Thymus (tissue), 11 donors: ENCODE measurements around the gene RABGAP1. TPM values are rescaled to one million over a fixed set of nuclear protein-coding genes. Genes with fewer than 3 reads are reported as not detected.

Source experiments
- DNase-seq, 9 donors: peaks; one replicate each; pipeline ENCODE4 v3.0.0-alpha.2; 2013; ENCODE audit warnings: low spot score in 9 of 9, low read depth in 6 of 9, missing footprints in 1 of 9
- H3K27ac ChIP-seq, 2 donors: one replicate each; pipeline ENCODE4 v1.5.1; 2013; ENCODE audit warnings: control low read depth in 1 of 2, low read depth in 1 of 2, low read length in 1 of 2, mild to moderate bottlenecking in 1 of 2, moderate library complexity in 1 of 2
- H3K27me3 ChIP-seq, 2 donors: one replicate each; pipeline ENCODE4 v1.5.1; 2013; ENCODE audit warnings: low read length in 1 of 2; ENCODE audit not compliant: control insufficient read depth in 2 of 2, insufficient read depth in 1 of 2
- H3K36me3 ChIP-seq, 2 donors: one replicate each; pipeline ENCODE4 v1.5.1; 2013; ENCODE audit warnings: low read length in 1 of 2, mild to moderate bottlenecking in 1 of 2, moderate library complexity in 1 of 2; ENCODE audit not compliant: control insufficient read depth in 2 of 2, insufficient read depth in 2 of 2
- H3K4me1 ChIP-seq, 2 donors: one replicate each; pipeline ENCODE4 v1.5.1; 2013; ENCODE audit warnings: low read length in 2 of 2; ENCODE audit not compliant: control insufficient read depth in 2 of 2, insufficient read depth in 2 of 2
- H3K4me3 ChIP-seq, 2 donors: one replicate each; pipeline ENCODE4 v1.5.1; 2013; ENCODE audit warnings: low read length in 2 of 2, control low read depth in 1 of 2, mild to moderate bottlenecking in 1 of 2
- H3K9me3 ChIP-seq, 2 donors: one replicate each; pipeline ENCODE4 v1.5.1; 2013; ENCODE audit warnings: low read length in 1 of 2, mild to moderate bottlenecking in 1 of 2; ENCODE audit not compliant: control insufficient read depth in 2 of 2, insufficient read depth in 1 of 2
- WGBS: extraction: QIAGEN DNeasy Blood & Tissue Kit; methylation state at CpG from one replicate; pipeline ENCODE4 v1.1.7; 2013; 5-methylcytosine and 5-hydroxymethylcytosine counted together
- polyA plus RNA-seq: library from polyadenylated mRNA; stranded (reverse); fragments of 200-250 nt; gene quantifications from one replicate; pipeline ENCODE4 v1.2.3, GENCODE V29; 2013
- total RNA-seq: library from RNA; stranded (reverse); fragments of 120-200 nt; gene quantifications from one replicate; pipeline ENCODE4 v1.2.4, GENCODE V29; 2013
- donor health status: healthy.

RABGAP1 gene
- total and polyA plus RNA-seq, 2 donors = 17.4 to 18.1 TPM

DNA sequence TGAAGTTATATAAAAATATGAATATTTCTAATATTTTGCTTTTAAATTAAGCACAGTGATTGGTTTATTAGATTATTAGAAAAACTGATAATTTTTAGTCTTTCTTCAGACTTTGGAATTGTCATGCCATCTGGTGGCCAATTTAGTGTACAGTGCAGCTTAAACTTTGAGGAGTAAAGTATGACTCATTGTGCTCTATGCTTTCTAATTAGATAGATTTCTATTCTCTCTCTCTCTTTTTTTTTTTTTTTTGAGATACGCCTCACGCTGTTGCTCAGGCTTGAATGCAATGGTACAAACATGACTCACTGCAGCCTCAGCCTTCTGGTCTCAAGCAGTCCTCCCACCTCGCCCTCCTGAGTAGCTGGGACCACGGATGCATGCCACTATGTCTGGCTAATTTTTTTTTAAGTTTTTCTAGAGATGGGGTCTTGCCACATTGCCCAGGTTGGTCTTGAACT is 50.6 kb downstream of the RABGAP1 start:
- DNase-seq = peak in 8 of 9 donors; percentile 3 to 41 (median 8)
- Histone ChIP-seq H3K4me3 (no peak overlapping the region), H3K27ac (no peak overlapping the region), H3K27me3 (no peaks in the 10 kb centered on the region), H3K36me3 (peaks cover 11 to 22% of the 10 kb centered on the region in 2 donors), H3K9me3 (no peaks in the 10 kb centered on the region), H3K4me1 (no peaks in the 10 kb centered on the region)
- 74% methylated on average over 4 of the region's 4 CpGs for WGBS

- no peak overlapping the region for H3K4me3 ChIP-seq
- no peak for DNase-seq
- H3K27me3 ChIP-seq = no peaks in the 10 kb centered on the region
- no peaks in the 10 kb centered on the region for H3K9me3 ChIP-seq
- H3K4me1 ChIP-seq = no peaks in the 10 kb centered on the region
- peaks cover 8 to 30% of the 10 kb centered on the region in 2 donors for H3K36me3 ChIP-seq
- no peak overlapping the region for H3K27ac ChIP-seq
- WGBS = 99% methylated on average over 1 of the region's 1 CpG
These were observed 55.8 kb downstream of the RABGAP1 start for GRCh38 chr9:122996586-122996985.

DNA sequence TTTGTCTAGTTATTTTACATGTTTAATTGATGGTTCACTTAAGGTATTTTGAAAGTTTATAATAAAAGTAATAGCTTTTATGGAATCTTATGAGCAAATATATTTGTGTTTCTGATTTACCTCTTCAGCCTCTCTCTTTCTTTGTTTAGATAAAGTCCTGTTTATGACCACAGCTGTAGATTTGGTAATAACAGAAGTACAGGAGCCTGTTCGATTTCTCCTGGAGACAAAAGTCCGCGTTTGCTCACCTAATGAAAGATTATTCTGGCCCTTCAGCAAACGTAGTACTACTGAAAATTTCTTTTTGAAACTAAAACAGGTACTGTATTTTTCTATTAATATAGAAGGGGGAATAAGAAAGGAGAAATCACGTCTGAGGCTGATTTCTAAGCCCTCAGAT is 57.6 kb downstream of the RABGAP1 start:
- Histone ChIP-seq H3K4me3 (no peak overlapping the region), H3K36me3 (peaks cover 3 to 26% of the 10 kb centered on the region in 2 donors), H3K9me3 (no peaks in the 10 kb centered on the region), H3K27ac (no peak overlapping the region), H3K27me3 (no peaks in the 10 kb centered on the region), H3K4me1 (no peaks in the 10 kb centered on the region)
- DNase-seq = no peak
- 98% methylated on average over 5 of the region's 5 CpGs for WGBS

- H3K27ac ChIP-seq = no peak overlapping the region
- H3K27me3 ChIP-seq = no peaks in the 10 kb centered on the region
- no peak for DNase-seq
- H3K9me3 ChIP-seq = no peaks in the 10 kb centered on the region
- H3K4me1 ChIP-seq = no peaks in the 10 kb centered on the region
- peaks cover 3 to 30% of the 10 kb centered on the region in 2 donors for H3K36me3 ChIP-seq
- no peak overlapping the region for H3K4me3 ChIP-seq
- 94% methylated on average over 1 of the region's 1 CpG for WGBS
These were observed 59.7 kb downstream of the RABGAP1 start for GRCh38 chr9:123000371-123001068.

DNA sequence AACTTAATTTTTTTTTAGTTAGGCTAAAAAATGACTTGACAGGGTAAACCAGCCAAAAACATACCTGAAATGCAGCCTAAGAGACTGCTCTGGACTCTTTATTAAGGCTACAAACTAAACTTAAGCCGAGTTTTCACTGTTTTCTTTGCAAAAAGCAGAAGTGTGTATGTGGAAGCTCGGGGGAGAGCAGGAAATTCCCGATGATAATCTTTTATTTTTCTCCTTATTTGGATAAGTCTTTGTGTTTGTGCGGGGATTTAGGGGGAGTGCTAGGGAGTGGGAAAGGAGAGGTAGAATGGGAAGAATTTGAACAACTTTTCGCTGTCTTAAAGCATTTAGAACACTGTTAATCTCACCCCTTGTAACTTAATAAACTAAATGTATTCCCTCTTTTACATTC is 61.9 kb downstream of the RABGAP1 start:
- Histone ChIP-seq H3K4me1 (no peaks in the 10 kb centered on the region), H3K4me3 (no peak overlapping the region), H3K9me3 (no peaks in the 10 kb centered on the region), H3K27me3 (no peaks in the 10 kb centered on the region), H3K27ac (no peak overlapping the region), H3K36me3 (peaks cover 6 to 24% of the 10 kb centered on the region in 2 donors)
- no peak for DNase-seq
- WGBS = 39% methylated on average over 5 of the region's 5 CpGs

GRCh38 chr9:123003466-123003865 is 62.6 kb downstream of the RABGAP1 start:
- Histone ChIP-seq H3K36me3 (peaks cover 6 to 21% of the 10 kb centered on the region in 2 donors), H3K4me1 (no peaks in the 10 kb centered on the region), H3K27me3 (no peaks in the 10 kb centered on the region), H3K27ac (no peak overlapping the region), H3K4me3 (no peak overlapping the region), H3K9me3 (no peaks in the 10 kb centered on the region)
- DNase-seq = no peak
- WGBS = 97% methylated on average over 2 of the region's 2 CpGs

GRCh38 chr9:123005964-123006363 is 65.1 kb downstream of the RABGAP1 start:
- peaks cover 2 to 12% of the 10 kb centered on the region in 2 donors for H3K36me3 ChIP-seq
- H3K4me3 ChIP-seq = no peak overlapping the region
- 97% methylated on average over 1 of the region's 1 CpG for WGBS

DNA sequence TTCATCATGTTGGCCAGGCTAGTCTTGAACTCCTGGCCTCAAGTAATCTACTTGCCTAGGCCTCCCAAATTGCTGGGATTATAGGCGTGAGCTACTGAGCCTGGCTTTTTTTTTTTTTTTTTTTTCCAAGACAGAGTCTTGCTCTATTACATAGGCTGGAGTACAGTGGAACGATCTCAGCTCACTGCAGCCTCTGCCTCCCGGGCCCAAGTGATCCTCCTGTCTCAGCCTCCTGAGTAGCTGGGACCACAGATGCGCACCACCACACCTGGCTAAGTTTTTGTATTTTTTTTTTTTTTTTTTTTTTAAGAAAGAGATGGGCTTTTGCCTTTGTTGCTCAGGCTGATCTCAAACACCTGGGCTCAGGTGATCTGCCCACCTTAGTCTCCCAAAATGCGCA is 66.4 kb downstream of the RABGAP1 start:
- H3K4me1 ChIP-seq = no peaks in the 10 kb centered on the region
- H3K27me3 ChIP-seq = no peaks in the 10 kb centered on the region
- no peaks in the 10 kb centered on the region for H3K9me3 ChIP-seq
- 89% methylated on average over 5 of the region's 5 CpGs for WGBS
- peaks cover 2 to 17% of the 10 kb centered on the region in 2 donors for H3K36me3 ChIP-seq
- DNase-seq = no peak
- H3K27ac ChIP-seq = no peak overlapping the region
- no peak overlapping the region for H3K4me3 ChIP-seq

More at GRCh38 chr9:123005964-123006363, 65.1 kb downstream of the RABGAP1 start:
- H3K27me3 ChIP-seq = no peaks in the 10 kb centered on the region
- H3K27ac ChIP-seq = no peak overlapping the region
- no peak for DNase-seq
- no peaks in the 10 kb centered on the region for H3K9me3 ChIP-seq
- no peaks in the 10 kb centered on the region for H3K4me1 ChIP-seq

GRCh38 chr9:123008909-123009308 is 68.1 kb downstream of the RABGAP1 start:
- Histone ChIP-seq H3K36me3 (peaks cover 6 to 23% of the 10 kb centered on the region in 2 donors), H3K9me3 (no peaks in the 10 kb centered on the region), H3K4me3 (no peak overlapping the region), H3K27ac (no peak overlapping the region), H3K4me1 (no peaks in the 10 kb centered on the region), H3K27me3 (no peaks in the 10 kb centered on the region)
- no peak for DNase-seq
